Left ventricle myocardium superior (tissue), 1 donor: ENCODE measurements around the gene DBNDD2. TPM values are rescaled to one million over a fixed set of nuclear protein-coding genes. Genes with fewer than 3 reads are reported as not detected.

Source experiments
- ATAC-seq: fragments of 200-7000 bp; cut with Tn5 transposase; one replicate; pipeline ENCODE4 v1.9.1; 2020; ENCODE audit warnings: mild to moderate bottlenecking, moderate library complexity
- DNase-seq: peaks from one replicate; pipeline ENCODE4 v3.0.0-alpha.2; 2020
- intact Hi-C: fragments of 100-400 bp; cut with micrococcal nuclease; formaldehyde crosslinking; loops from one replicate; pipeline ENCODE4 v1.11.0; 2022
- total RNA-seq: library from RNA; stranded (reverse); fragmentation: NEBNext Ultra II Directional; extraction: Animal tissue kit (Norgen Biotek cat#: 25700); gene quantifications from one replicate; pipeline ENCODE4 v1.2.1, GENCODE V29; 2021
- donor health status: DM: no; HTN: yes; CAD: no; lungs with severe emphysema.

DBNDD2 gene
- total RNA-seq, 1 donor from 2014 or later = 339 TPM

DNA sequence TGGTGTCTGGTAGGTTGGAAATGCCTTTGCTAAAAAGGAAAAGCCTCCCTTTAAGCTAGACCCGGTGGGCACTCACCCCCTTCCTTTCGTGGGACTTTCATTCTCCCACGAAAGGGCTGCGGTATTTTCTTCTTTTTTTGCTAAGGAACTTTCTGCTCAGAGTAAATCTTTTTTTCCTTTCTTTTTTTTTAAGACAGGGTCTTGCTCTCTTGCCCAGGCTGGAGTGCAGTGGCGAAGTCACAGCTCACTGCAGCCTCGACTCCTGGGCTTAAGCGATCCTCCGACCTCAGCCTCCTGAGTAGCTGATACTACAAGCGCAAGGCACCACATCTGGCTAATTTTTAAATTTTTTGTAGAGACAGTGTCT is 34.0 kb upstream of the DBNDD2 start:
- ATAC-seq = no peak
- intact Hi-C loops = loop anchor here (10.0 kb wide), 1 partner anchor 61 kb away; no protein-coding TSS in a partner anchor

GRCh38 chr20:45374966-45375365 is 33.1 kb upstream of the DBNDD2 start:
- intact Hi-C loops = loop anchor here (10.0 kb wide), 1 partner anchor 60 kb away; no protein-coding TSS in a partner anchor
- no peak for DNase-seq

More for the DNA sequence above, 34.0 kb upstream of the DBNDD2 start:
- no peak for DNase-seq

GRCh38 chr20:45377269-45377668 is 30.8 kb upstream of the DBNDD2 start:
- ATAC-seq = no peak
- no peak for DNase-seq
- intact Hi-C loops = loop anchor here (10.0 kb wide), 1 partner anchor 58 kb away; no protein-coding TSS in a partner anchor

More at GRCh38 chr20:45374966-45375365, 33.1 kb upstream of the DBNDD2 start:
- ATAC-seq = no peak

GRCh38 chr20:45378191-45378590 is 29.9 kb upstream of the DBNDD2 start, which contains the start of gene TP53TG5:
Gene TP53TG5, minus strand, starts transcription at chr20:45378325. Its CDS starts 89 bp downstream, at chr20:45378236.
- intact Hi-C loops = loop anchor here (10.0 kb wide), 1 partner anchor 57 kb away; no protein-coding TSS in a partner anchor
- DNase-seq (no peak), ATAC-seq (no peak)

DNA sequence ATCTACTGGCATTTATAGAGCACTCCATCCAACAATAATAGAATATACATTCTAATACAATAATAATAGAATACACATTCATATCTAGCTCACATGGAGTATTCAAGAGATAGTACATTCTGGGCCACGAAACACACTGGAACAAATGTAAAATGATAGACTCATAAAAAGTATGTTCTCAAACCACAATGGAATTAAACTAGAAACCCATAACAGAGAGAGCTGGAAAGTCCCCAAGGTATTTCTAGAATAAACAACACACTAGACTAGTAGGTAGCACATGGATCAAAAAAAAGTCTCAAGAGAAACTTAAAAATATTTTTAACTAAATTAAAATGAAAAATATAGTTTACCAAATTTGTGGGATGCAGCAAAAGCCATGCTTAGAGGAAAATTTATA is 20.8 kb upstream of the DBNDD2 start:
- ATAC-seq (no peak), DNase-seq (no peak)
- intact Hi-C loops = no loop called here

DNA sequence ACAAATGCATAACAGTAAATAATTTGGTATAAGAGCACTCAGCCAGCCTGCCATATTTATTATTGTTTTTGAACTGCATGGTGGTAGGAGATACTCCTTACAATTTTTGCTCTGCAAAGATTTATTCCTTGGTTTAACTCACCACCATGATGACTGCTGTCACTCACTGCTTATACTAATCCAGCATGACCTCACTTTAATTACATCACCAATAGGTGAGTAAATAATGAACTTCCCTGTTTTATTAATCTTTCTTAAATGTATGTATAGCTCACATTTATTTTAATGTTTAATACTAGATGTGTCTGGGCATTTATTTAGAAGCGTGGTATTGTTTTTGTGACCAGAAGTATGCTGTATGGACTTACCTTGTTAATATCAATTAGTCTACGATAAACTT is 17.2 kb upstream of the DBNDD2 start:
- intact Hi-C loops = no loop called here
- no peak for ATAC-seq
- DNase-seq = no peak

DNA sequence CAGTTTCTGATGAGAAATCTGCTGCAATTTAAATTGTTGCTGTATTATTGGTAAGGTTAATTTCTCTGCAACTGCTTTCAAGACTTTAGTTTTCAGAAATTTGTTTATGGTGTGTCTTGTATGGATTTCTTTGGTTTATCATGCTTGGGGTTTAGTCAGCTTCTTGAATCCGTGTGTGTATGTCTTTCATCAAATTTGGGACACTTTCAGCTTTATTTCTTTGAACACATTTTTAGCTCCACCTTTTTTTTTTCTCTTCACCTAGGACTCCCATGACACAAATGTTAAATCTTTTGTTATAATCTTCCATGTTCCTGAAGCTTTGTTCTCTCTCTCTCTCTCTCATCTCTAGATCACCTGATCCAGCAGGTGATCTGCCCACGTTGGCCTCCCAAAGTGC is 16.5 kb upstream of the DBNDD2 start:
- ATAC-seq = no peak
- DNase-seq = no peak

GRCh38 chr20:45392733-45393132 is 15.4 kb upstream of the DBNDD2 start:
- no peak for DNase-seq
- intact Hi-C loops = no loop called here
- peak; percentile 47 for ATAC-seq

More for the DNA sequence above, 16.5 kb upstream of the DBNDD2 start:
- intact Hi-C loops = no loop called here

- no peak for DNase-seq
- intact Hi-C loops = no loop called here
- no peak for ATAC-seq
Measured at GRCh38 chr20:45394221-45395113, 13.6 kb upstream of the DBNDD2 start.

- no peak for DNase-seq
- no peak for ATAC-seq
- intact Hi-C loops = no loop called here
Measured at GRCh38 chr20:45395114-45395415, 13.0 kb upstream of the DBNDD2 start.

DNA sequence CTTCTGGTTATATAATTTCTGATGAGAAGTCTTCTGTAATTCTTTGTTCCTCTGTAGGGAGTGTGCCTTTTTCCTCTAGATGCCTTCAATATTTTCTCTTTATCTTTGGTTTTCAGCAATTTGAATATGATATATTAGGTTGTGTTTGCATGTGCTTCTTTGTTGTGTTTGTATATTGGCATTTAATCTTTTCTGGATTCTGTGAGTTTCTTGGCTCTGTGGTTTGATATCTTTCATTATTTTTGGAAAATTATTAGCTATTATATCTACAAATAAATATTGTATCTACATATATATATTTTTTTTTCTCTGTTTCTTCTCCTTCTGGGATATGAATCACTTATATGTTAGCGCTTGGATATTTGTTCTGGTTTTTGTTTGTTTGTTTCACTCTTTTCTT is 9.1 kb upstream of the DBNDD2 start:
- ATAC-seq = no peak
- intact Hi-C loops = no loop called here

GRCh38 chr20:45400346-45401031 is 7.6 kb upstream of the DBNDD2 start:
- DNase-seq (no peak), ATAC-seq (no peak)
- intact Hi-C loops = no loop called here

More for the DNA sequence above, 9.1 kb upstream of the DBNDD2 start:
- no peak for DNase-seq

DNA sequence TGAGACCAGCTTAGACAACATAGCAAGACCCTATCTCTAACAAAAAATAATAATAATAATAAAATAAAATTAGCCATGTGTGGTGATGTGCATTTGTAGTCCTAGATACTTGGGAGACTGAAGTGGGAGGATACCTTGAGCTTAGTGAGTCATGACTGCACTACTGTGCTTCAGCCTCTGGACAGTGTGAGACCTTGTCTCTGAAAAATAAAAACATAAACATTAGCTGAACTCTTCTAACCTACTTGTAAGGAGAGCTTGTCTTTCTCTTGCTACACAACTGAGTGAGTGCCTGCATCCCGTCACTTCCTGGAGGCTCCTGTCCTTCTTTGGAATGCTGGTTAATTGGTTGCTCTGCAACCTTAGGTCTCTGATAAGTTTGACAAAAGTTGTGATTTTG is 5.1 kb upstream of the DBNDD2 start:
- intact Hi-C loops = no loop called here
- DNase-seq (no peak), ATAC-seq (no peak)

GRCh38 chr20:45404438-45404837 is 3.7 kb upstream of the DBNDD2 start:
- intact Hi-C loops = no loop called here
- ATAC-seq (no peak), DNase-seq (no peak)

GRCh38 chr20:45405571-45406259 is 2.4 kb upstream of the DBNDD2 start:
- intact Hi-C loops = no loop called here
- ATAC-seq = peak; percentile 18
- DNase-seq = peak; percentile 74

DNA sequence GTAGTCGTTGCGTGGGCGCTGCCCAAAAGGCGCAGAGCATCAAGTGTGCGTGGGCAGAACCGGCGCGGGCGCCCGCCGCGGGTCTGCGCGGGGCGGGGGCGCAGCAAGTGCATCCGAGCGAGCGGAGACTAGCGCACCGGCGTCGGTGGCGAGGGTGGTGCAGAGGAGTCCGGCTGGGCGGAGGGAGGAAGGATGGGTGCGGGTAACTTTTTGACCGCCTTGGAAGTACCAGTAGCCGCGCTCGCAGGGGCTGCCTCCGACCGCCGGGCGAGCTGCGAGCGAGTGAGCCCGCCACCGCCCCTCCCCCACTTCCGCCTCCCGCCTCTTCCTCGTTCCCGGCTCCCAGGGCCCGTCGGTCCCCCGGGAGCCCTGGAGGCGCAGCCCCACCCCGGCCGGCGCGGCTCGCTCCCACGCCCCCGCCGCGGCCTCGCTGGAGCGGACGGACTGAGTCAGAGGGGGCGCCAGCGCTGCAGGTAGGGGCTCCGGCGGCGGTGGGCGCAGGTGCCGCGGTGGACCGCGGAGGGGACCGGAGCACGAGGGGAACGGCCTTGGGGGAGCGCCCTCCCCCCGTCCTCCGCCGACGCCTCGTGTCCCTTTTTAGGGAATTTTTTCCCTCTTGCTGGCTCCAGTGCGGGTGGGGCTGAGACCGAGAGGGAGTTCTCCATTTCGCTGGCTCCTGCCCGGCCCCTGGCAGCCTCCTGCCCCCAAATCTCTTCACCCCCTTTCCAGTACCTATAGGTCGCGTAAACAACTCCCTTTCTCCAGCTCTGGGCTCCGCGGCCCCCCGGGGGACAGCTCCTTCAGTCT is 1.6 kb upstream of the DBNDD2 start:
- ATAC-seq (peak; percentile 69), DNase-seq (peak; percentile 91)
- intact Hi-C loops = no loop called here

- ATAC-seq (peak; percentile 66), DNase-seq (peak; percentile 78)
- intact Hi-C loops = no loop called here
Measured at GRCh38 chr20:45407067-45407745, 883 bp upstream of the DBNDD2 start.

DNA sequence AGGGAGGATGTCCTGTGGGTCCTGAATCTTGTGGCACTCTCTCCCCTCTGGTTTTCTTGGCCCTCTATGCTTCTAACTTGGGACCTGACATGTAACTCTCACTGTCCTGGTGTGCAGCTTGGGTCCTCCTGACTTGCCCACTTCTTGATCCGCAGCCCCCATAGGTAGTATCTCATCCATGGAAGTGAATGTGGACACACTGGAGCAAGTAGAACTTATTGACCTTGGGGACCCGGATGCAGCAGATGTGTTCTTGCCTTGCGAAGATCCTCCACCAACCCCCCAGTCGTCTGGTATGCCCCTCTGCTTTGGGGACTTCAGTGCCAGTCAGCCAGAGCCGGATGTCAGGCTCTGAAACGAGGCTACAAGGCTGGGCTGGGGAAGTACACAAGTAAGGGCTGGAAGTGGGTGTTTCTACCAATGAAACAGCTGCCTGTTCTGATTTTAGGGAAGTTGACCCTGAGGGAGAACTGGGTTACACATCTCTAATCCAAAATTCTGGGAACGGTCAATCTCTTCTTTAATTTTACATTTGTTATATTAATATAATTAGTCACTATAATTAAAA is 641 bp downstream of the DBNDD2 start:
- intact Hi-C loops = no loop called here
- DNase-seq = no peak
- no peak for ATAC-seq
